Adipocyte (in vitro differentiated cells): ENCODE results near the gene CLDN7.

Experiments used
- DNase-seq: peaks from one replicate; pipeline ENCODE4 v3.0.0-alpha.2; 2015; ENCODE audit warnings: low read depth
- H3K27me3 ChIP-seq: replicated peaks from 2 replicates; pipeline ENCODE4 v1.7.0; 2013; ENCODE audit warnings: mild to moderate bottlenecking, low read length, moderate library complexity; ENCODE audit not compliant: control insufficient read depth, insufficient read depth
- H3K36me3 ChIP-seq: 2 replicates; pipeline ENCODE4 v1.7.0; 2013; ENCODE audit warnings: low read length, mild to moderate bottlenecking, moderate library complexity; ENCODE audit not compliant: control insufficient read depth, insufficient read depth, severe bottlenecking
- H3K4me1 ChIP-seq: 2 replicates; pipeline ENCODE4 v1.7.0; 2013; ENCODE audit warnings: mild to moderate bottlenecking, low read length, moderate library complexity; ENCODE audit not compliant: control insufficient read depth, insufficient read depth
- H3K4me3 ChIP-seq: 2 replicates; pipeline ENCODE4 v1.7.0; 2013; ENCODE audit warnings: mild to moderate bottlenecking, low read length, moderate library complexity
- H3K9ac ChIP-seq: 2 replicates; pipeline ENCODE4 v1.7.0; 2013; ENCODE audit warnings: mild to moderate bottlenecking, low read length, moderate library complexity
- H3K9me3 ChIP-seq: 2 replicates; pipeline ENCODE4 v1.7.0; 2013; ENCODE audit warnings: mild to moderate bottlenecking, low read length, moderate library complexity; ENCODE audit not compliant: control insufficient read depth

CLDN7 gene

DNA sequence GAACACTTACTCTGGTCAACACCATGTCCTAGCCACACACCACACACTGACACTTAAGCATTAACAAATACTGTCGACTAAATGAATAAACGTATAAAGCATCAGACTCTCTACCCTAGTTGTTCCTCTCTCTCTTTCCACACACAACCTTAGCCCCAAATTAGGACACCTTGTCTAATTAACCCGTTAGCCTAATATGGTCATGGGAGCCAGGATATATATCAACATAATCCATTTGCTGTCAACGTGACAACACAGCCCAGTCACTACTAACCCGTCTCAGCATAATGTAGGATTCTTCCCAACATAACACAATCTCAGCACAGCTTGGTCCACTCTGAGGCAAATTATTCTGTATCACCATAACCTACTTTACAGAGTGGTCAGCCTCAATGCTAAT lies 30.2 kb downstream of the CLDN7 start:
- Histone ChIP-seq H3K9ac (peak overlapping the region; percentile 95), H3K36me3 (peaks cover 60% of the 10 kb centered on the region), H3K4me1 (peaks cover 40% of the 10 kb centered on the region), H3K9me3 (no peaks in the 10 kb centered on the region), H3K4me3 (peak overlapping the region; percentile 93), H3K27me3 (no peaks in the 10 kb centered on the region)
- no peak for DNase-seq

DNA sequence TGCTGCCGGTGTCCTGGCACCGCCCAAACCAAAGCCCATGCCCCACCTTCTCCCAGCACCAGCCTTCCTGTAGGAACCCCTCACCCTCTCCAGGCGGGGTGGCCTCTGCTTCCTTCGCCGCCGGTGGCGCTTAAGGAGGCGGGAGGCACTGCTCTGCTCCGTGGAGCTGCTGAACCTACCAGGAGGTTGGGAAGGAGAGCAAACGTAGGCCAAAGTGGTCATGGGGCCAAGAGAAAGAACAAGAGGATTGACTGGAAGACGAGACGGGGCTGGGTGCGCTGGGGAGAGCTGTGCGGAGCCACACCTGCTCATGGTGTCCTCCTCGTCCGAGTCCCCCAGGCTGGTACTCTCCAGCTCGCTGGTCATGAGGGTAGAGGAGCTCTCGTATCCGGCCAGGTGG lies 32.8 kb downstream of the CLDN7 start:
- DNase-seq = no peak
- Histone ChIP-seq H3K4me1 (peaks cover 17% of the 10 kb centered on the region), H3K4me3 (no peak overlapping the region), H3K27me3 (no peaks in the 10 kb centered on the region), H3K9me3 (no peaks in the 10 kb centered on the region), H3K36me3 (peaks cover 60% of the 10 kb centered on the region), H3K9ac (no peak overlapping the region)

DNA sequence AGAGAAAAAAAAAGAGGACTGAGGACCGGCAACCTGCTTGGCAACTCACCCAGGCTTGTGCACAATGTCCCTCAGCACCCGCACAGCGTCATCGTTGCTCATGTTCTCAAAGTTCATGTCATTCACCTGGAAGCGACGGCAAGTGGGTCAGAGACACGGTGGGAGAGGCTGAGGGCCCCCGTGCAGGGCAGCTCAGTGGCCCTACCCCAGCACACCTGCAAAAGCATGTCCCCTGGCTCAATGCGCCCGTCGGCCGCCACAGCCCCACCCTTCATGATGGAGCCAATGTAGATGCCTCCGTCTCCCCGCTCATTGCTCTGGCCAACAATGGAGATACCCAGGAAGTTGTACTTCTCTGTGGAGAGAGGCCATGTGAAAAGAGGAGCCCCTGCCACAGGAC lies 33.4 kb downstream of the CLDN7 start:
- H3K36me3 ChIP-seq = peaks cover 64% of the 10 kb centered on the region
- no peaks in the 10 kb centered on the region for H3K27me3 ChIP-seq
- H3K9ac ChIP-seq = no peak overlapping the region
- no peak for DNase-seq
- no peak overlapping the region for H3K4me3 ChIP-seq
- no peaks in the 10 kb centered on the region for H3K9me3 ChIP-seq
- H3K4me1 ChIP-seq = peaks cover 20% of the 10 kb centered on the region

GRCh38 chr17:7226721-7227710 lies 35.3 kb downstream of the CLDN7 start:
- peaks cover 83% of the 10 kb centered on the region for H3K36me3 ChIP-seq

GRCh38 chr17:7225711-7226331 lies 36.5 kb downstream of the CLDN7 start:
- Histone ChIP-seq H3K9me3 (no peaks in the 10 kb centered on the region), H3K4me3 (no peak overlapping the region), H3K36me3 (peaks cover 88% of the 10 kb centered on the region), H3K9ac (no peak overlapping the region), H3K27me3 (no peaks in the 10 kb centered on the region), H3K4me1 (peaks cover 34% of the 10 kb centered on the region)
- DNase-seq = no peak

More at GRCh38 chr17:7226721-7227710, 35.3 kb downstream of the CLDN7 start:
- Histone ChIP-seq H3K9ac (no peak overlapping the region), H3K9me3 (no peaks in the 10 kb centered on the region), H3K4me3 (no peak overlapping the region), H3K27me3 (no peaks in the 10 kb centered on the region), H3K4me1 (peaks cover 26% of the 10 kb centered on the region)
- no peak for DNase-seq

- DNase-seq = no peak
- no peaks in the 10 kb centered on the region for H3K9me3 ChIP-seq
- H3K4me1 ChIP-seq = peaks cover 39% of the 10 kb centered on the region
- H3K36me3 ChIP-seq = peaks cover 79% of the 10 kb centered on the region
- H3K9ac ChIP-seq = no peak overlapping the region
- H3K27me3 ChIP-seq = no peaks in the 10 kb centered on the region
- no peak overlapping the region for H3K4me3 ChIP-seq
Observed at GRCh38 chr17:7224661-7225111, 37.6 kb downstream of the CLDN7 start.

DNA sequence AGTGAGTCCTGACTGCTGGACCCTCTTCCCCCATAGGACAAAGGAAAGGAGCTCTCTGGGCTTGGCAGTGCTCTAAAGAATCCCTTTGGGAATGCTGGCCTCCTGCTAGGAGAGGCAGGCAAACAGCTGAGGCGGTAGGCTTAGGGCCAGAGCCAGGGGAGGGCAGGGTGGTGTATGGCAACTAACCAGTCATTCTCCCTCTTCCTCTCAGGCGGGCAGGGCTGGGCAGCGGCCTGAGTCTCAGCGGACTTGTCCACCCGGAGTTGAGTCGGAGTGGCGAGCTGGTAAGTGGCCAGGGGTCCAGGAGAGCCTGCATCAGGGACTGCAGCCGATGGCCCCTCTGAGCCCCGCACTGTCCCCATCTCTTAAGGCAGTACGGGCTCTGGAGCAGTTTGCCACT lies 38.2 kb downstream of the CLDN7 start:
- Histone ChIP-seq H3K4me3 (no peak overlapping the region), H3K36me3 (peaks cover 73% of the 10 kb centered on the region), H3K4me1 (peaks cover 44% of the 10 kb centered on the region), H3K27me3 (no peaks in the 10 kb centered on the region), H3K9me3 (no peaks in the 10 kb centered on the region), H3K9ac (peak overlapping the region; percentile 23)
- DNase-seq = no peak

DNA sequence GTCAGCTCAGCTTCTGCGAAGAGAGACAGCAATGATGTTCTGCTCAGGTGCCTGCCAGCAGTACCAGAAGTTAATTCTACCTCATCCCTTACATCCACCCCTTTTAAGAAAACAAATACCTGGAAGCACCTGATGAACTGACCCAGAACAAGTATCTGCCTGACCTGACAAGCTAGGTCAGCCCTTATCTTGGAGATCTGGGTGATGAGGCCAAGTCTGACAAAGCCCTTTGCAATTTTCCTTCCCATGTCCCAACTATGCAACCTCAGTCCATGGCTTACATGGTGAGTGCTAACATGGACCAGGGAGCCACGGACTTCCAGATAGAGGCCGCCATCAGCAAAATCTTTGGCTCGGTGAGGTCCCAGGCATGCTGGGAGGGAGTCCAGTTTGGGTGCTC lies 38.9 kb downstream of the CLDN7 start:
- H3K9ac ChIP-seq = peak overlapping the region; percentile 23
- no peak overlapping the region for H3K4me3 ChIP-seq
- H3K36me3 ChIP-seq = peaks cover 66% of the 10 kb centered on the region

GRCh38 chr17:7222972-7223292 lies 39.3 kb downstream of the CLDN7 start:
- H3K4me1 ChIP-seq = peaks cover 50% of the 10 kb centered on the region
- no peak overlapping the region for H3K4me3 ChIP-seq
- H3K27me3 ChIP-seq = no peaks in the 10 kb centered on the region
- H3K9me3 ChIP-seq = no peaks in the 10 kb centered on the region
- no peak overlapping the region for H3K9ac ChIP-seq
- peaks cover 61% of the 10 kb centered on the region for H3K36me3 ChIP-seq
- DNase-seq = no peak

More for the DNA sequence above, 38.9 kb downstream of the CLDN7 start:
- H3K4me1 ChIP-seq = peaks cover 49% of the 10 kb centered on the region
- H3K9me3 ChIP-seq = no peaks in the 10 kb centered on the region
- H3K27me3 ChIP-seq = no peaks in the 10 kb centered on the region
- DNase-seq = no peak

DNA sequence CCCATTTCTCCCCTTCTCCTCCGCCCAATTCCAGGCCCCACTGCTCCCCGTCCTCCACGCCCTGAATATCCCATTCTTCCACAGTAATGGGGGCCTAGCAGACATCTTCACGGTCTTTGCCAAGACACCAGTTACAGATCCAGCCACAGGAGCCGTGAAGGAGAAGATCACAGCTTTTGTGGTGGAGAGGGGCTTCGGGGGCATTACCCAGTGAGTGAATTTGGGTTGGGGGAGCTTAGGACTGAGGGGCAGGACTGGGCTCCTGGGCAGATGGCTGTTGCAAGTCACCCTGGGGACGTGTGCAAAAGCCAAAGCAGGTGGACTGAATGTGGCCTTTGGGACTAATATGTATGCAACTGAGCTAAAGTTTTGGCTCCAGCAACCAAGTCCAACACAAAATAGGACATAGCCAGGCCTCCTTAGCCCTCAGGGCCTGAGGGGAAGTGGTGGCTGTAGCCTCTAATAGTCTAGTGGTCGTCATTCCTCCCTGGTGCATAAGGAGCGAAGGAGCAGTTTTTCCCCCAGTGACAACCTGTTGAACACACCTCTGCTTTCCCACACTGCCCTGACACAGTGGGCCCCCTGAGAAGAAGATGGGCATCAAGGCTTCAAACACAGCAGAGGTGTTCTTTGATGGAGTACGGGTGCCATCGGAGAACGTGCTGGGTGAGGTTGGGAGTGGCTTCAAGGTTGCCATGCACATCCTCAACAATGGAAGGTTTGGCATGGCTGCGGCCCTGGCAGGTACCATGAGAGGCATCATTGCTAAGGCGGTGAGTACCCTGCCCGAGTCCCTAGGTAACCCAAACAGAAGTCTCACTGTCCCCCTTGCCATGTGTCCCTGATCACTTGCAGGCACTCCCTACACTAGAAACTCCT lies 39.9 kb downstream of the CLDN7 start:
- Histone ChIP-seq H3K9me3 (no peaks in the 10 kb centered on the region), H3K36me3 (peaks cover 56% of the 10 kb centered on the region), H3K4me1 (peaks cover 54% of the 10 kb centered on the region), H3K4me3 (no peak overlapping the region), H3K9ac (peak overlapping the region; percentile 98), H3K27me3 (no peaks in the 10 kb centered on the region)
- no peak for DNase-seq
